GM04504 (cell line): ENCODE results near the gene HNRNPM.
"Not testable (repeated sequence)": the region's sequence is repeated elsewhere in the genome, so short reads cannot be mapped to it uniquely, and the experiment has no call there.

Experiments
- DNase-seq: peaks from one replicate; pipeline ENCODE4 v3.0.0-alpha.2; 2012; ENCODE audit warnings: low read depth

HNRNPM gene

DNA sequence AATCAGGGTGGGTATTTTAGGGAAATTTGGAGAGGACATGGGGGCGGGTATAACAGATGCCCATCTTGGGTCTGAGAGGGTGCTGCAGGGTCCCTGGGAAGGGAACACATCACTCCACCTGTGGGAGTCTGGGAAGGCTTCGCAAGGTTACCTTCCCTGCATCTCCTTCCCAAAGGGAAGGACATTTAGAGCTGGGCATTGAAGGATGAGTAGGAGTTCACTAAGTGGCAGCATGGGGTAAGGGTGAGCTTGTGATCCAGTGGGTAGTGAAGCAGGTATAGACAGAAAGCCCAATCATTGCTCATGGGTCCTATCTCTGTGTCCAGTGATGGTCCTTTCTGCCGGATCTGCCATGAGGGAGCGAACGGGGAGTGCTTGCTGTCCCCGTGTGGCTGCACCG is 18.5 kb upstream of the HNRNPM start:
- no peak for DNase-seq

- DNase-seq = no peak
Observed at GRCh38 chr19:8429044-8429443, 15.7 kb upstream of the HNRNPM start.

DNA sequence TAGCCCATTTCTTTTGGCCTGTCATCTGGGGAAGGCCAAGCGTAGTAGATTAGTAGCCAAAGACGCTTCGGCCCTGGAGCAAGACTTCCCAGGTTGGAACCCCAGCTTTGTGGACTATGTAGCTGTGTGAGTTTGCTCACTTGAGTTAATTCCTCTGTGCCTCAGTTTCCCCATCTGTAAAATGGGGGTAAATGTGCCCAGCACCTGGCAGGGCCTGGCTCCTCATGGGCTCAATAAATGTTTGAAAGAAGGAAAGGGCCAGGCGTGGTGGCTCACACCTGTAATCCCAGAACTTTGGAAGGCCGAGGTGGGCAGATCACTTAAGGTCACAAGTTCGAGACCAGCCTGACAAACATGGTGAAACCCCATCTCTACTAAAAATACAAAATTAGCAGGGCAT is 14.9 kb upstream of the HNRNPM start:
- DNase-seq = no peak

GRCh38 chr19:8430650-8431049 is 14.1 kb upstream of the HNRNPM start:
- DNase-seq = no peak

DNA sequence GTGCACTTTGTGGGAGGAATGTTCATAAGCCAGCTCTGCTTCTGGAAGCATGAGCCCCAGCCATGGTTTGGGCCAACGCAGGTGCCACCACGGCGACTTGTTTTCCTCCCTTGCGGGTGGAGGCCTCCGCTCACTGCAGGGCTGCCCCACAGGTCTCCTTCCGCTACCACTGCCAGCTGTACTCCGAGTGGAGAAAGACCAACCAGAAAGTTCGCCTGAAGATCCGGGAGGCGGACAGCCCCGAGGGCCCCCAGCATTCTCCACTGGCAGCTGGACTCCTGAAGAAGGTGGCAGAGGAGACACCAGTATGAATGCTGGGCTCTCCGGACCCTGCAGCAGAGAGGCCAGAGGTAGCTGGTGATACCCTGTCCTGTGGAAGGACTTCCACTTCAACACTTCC is 6.5 kb upstream of the HNRNPM start:
- no peak for DNase-seq

GRCh38 chr19:8441725-8442544 is 2.8 kb upstream of the HNRNPM start:
- DNase-seq = no peak

DNA sequence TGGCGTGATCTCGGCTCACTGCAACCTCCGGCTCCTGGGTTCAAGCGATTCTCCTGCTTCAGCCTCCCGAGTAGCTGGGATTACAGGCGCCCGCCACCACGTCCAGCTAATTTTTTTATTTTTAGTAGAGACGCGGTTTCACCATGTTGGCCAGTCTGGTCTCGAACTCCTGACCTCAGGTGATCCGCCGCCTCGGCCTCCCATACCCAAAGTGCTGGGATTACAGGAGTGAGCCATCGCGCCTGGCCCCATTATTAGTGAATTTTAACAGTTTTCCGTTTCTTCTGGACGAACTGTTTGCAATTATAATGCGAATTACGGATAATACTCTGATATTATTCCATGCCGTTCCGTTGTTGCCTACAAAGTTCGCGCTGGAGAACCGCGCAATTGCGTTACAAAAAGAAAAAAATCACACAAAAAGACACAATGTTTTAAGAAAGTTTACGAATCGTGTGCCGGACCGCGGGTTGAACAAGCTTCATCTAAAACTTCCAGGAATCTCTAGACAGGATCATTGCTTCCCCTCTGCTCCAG is 567 bp upstream of the HNRNPM start:
- DNase-seq = not testable (repeated sequence)

GRCh38 chr19:8445488-8446001 is 770 bp downstream of the HNRNPM start:
- no peak for DNase-seq

DNA sequence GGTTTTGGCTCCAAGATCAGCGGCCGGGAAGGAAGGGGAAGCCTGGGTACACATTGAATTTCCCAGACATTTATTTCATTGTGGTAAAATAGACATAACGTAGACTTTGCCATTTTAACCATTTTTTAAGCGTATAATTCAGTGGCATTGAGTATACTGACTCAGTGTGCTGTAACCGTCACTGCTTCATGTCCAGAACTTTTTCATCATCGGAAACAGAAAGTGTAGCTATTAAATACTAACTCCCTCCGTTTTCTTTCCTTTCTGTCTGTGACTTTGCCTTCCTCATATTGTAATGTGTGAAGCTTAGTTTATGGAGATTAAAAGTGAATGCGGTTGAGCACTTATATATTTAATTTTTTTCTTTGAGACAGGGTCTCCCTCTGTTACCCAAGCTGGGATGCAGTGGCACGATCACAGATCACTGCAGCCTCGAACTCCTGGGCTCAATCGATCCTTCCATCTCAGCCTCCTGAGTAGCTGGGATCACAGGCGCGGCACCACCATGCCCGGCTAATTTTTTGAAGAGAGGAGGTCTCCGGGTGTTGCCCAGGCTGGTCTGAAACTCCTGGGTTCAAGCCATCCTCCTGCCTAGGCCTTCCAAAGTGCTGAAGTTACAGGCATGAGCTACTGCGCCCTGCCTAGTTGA is 1.4 kb downstream of the HNRNPM start:
- no peak for DNase-seq

DNA sequence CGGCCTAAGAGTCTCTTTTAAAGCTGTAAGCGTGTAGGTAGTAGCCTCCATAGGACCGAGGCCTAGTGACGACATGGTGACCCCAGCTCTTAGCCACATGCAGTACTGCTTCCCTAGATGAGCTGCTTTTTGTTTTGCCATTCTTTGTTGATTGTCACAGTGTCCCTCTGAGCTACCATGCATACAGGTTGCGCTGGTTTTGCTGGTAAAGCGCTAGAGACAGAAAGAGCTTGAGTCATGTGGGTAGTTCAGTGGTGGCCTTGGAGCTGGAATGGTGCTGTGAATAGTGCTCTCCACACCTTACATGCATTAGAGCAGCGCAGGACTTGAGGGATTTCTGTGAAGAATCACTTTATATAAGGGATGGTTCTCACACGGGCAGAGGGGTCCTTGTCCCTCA is 5.1 kb downstream of the HNRNPM start:
- no peak for DNase-seq

GRCh38 chr19:8451377-8451776 is 6.6 kb downstream of the HNRNPM start:
- DNase-seq = no peak

GRCh38 chr19:8451885-8452284 is 7.1 kb downstream of the HNRNPM start:
- peak; percentile 21 for DNase-seq

DNA sequence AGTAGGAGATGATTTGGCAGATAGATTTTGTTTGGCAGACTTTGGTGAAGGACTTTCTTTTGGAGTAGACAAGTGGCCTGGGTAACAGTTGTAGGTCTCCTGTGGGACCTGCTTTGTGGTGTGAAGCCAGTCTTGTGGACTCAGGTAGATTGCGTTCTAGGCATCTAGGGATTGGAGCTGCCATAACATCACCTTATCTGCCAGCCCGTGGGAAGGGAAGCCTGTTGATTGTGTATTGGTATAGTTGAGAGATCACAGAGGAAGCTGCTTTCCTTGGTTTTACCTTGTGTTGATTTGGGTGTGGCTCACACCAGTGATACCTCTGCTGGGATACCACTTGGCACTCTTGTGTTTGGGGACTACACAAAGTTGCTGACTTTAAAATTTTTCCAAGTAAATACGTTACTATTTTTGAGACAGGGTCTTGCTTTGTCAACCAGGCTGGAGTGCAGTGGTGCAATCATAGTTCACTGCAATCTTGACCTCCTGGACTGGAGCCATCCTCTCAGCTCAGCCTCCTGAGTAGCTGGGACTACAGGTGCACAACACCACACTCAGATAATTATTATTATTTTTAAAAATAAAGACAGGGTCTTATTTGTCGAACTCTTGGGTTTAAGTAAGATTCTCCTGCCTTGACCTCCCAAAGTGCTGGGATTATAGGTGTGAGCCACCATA is 7.8 kb downstream of the HNRNPM start:
- DNase-seq = no peak

GRCh38 chr19:8453616-8454015 is 8.8 kb downstream of the HNRNPM start:
- no peak for DNase-seq

DNA sequence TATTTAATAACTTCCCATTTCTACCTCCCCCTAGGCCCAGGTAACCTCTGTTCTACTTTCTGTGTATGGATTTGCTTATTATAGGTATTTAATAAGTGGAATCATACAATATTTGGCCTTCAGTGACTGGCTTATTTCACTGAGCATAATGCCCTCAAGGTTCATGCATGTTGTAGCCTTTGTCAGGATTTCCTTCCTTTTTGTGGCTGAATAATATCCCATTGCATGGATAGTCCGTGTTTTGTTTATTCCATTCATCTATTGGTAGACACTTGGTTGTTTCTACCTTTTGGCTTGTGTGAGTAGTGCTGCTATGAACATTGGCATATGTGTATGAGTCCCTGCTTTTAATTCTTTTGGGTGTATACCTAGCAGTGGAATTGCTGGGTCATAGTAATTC is 9.4 kb downstream of the HNRNPM start:
- DNase-seq = no peak

GRCh38 chr19:8455018-8455417 is 10.2 kb downstream of the HNRNPM start:
- DNase-seq = no peak

GRCh38 chr19:8456064-8456463 is 11.3 kb downstream of the HNRNPM start:
- DNase-seq = no peak

DNA sequence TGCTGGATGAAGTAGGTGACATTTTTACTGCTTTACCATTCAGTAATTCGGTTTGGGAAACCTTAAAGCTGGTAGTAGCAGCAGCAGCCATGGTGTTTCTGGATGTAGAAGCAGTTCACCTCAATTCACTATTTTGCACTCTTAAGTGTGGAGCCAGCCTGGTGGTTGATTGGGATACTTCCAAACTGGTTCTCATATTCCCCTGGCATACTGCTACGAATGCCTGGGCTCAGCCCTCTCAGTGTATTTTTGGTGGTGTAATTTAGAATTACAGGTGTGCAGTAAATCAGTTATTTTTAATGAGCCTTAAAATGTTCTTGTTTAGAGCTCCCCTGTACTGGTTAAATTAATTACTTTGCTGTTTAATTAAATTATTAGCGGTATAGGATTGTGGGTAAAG is 12.4 kb downstream of the HNRNPM start:
- no peak for DNase-seq

DNA sequence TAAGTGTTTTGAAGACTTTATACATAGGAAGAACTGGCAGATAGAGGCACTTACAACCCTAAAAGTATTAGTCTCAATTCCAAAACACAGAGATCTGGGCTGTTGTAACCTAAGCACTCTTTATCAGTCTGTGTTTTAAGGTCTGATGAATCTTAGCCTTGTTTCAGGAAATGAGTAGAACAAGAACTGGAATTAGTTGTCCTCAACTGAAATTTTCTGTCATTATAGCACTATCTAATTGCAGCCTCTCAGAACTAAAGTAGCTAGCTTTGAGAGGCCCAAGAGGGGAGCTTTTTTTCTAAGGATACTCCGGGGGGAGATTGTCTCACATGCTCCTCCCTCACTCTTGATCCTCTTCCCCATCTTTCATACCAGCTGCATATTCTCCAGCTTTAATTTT is 13.1 kb downstream of the HNRNPM start:
- no peak for DNase-seq

DNA sequence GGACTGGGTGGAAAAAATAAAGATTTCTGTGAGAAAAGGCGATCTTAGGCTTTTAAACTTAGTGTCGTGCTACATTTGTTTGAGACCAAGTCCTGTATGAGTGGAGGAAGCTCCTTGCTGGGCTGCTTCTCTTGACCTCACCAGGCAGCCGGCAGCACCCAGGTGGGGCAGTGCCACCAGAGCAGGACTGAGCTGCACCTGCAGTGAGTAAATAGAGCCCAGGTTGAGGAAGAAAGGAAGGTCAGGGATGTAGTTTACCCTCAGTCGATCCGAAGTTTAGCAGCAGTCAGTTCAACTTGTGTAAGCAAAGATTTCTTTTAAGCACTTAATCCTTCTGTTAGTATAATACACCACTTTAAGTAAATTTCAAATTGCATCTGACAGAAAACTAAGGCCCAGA is 13.6 kb downstream of the HNRNPM start:
- DNase-seq = no peak

- no peak for DNase-seq
Observed at GRCh38 chr19:8459095-8459494, 14.3 kb downstream of the HNRNPM start.

- DNase-seq = peak; percentile 21
Observed at GRCh38 chr19:8459520-8460270, 14.9 kb downstream of the HNRNPM start.
